Endodermal cell (in vitro differentiated cells): Measurements from ENCODE around the gene PDE5A. TPM values are rescaled to one million over a fixed set of nuclear protein-coding genes. Genes with fewer than 3 reads are reported as not detected.

Experiments used
- DNase-seq: peaks from one replicate; pipeline ENCODE4 v3.0.0-alpha.2; 2017
- H3K27ac ChIP-seq: 2 replicates; pipeline ENCODE4 v1.5.1; 2013; ENCODE audit warnings: mild to moderate bottlenecking, low read depth, low read length, moderate library complexity
- H3K27me3 ChIP-seq: 2 replicates; pipeline ENCODE4 v1.6.1; 2013; ENCODE audit warnings: mild to moderate bottlenecking, low read length, moderate library complexity; ENCODE audit not compliant: insufficient read depth, control insufficient read depth, poor library complexity, severe bottlenecking
- H3K36me3 ChIP-seq: 2 replicates; pipeline ENCODE4 v1.7.0; 2013; ENCODE audit warnings: mild to moderate bottlenecking, low read length, moderate library complexity; ENCODE audit not compliant: control insufficient read depth, insufficient read depth
- H3K4me1 ChIP-seq: one replicate; pipeline ENCODE4 v1.7.0; 2013; ENCODE audit warnings: low read length; ENCODE audit not compliant: control insufficient read depth, insufficient read depth
- H3K4me3 ChIP-seq: 2 replicates; pipeline ENCODE4 v1.5.1; 2013; ENCODE audit warnings: mild to moderate bottlenecking, low read length, moderate library complexity
- H3K9ac ChIP-seq: 2 replicates; pipeline ENCODE4 v1.6.1; 2013; ENCODE audit warnings: mild to moderate bottlenecking, low read length, moderate library complexity; ENCODE audit not compliant: poor library complexity, severe bottlenecking; ENCODE audit errors: extremely low read depth
- H3K9me3 ChIP-seq: 2 replicates; pipeline ENCODE4 v1.6.1; 2013; ENCODE audit warnings: mild to moderate bottlenecking, low read length, moderate library complexity; ENCODE audit not compliant: control insufficient read depth
- H3K27ac Mint-ChIP-seq: 2 replicates; pipeline ENCODE4 v1.8.0; 2020; ENCODE audit warnings: mixed read lengths
- H3K27me3 Mint-ChIP-seq: 2 replicates; pipeline ENCODE4 v1.8.0; 2021; ENCODE audit warnings: mild to moderate bottlenecking, mixed read lengths; ENCODE audit not compliant: insufficient read depth
- H3K36me3 Mint-ChIP-seq: 2 replicates; pipeline ENCODE4 v1.8.0; 2020; ENCODE audit warnings: low read depth, mixed read lengths
- H3K4me1 Mint-ChIP-seq: 2 replicates; pipeline ENCODE4 v1.8.0; 2020; ENCODE audit warnings: mixed read lengths
- H3K4me3 Mint-ChIP-seq: 2 replicates; pipeline ENCODE4 v1.8.0; 2020; ENCODE audit warnings: mild to moderate bottlenecking, moderate library complexity, mixed read lengths
- H3K9me3 Mint-ChIP-seq: 2 replicates; pipeline ENCODE4 v1.8.0; 2020; ENCODE audit warnings: mild to moderate bottlenecking, mixed read lengths
- CTCF ChIP-seq: fragments of 200-600 bp; sonication (generic); conservative IDR thresholded peaks from 2 replicates; pipeline ENCODE4 v1.5.0; 2021; ENCODE audit warnings: antibody characterized with exemption, mild to moderate bottlenecking
- WGBS, 2 experiments: methylation state at CpG; one replicate each; pipeline versions ENCODE4 v1.1.5 to v1.1.7; 2013; ENCODE audit warnings: missing lambda C conversion rate in 2 of 2, mixed read lengths in 1 of 2; ENCODE audit not compliant: insufficient coverage in 1 of 2, insufficient read length in 1 of 2; 5-methylcytosine and 5-hydroxymethylcytosine counted together
- total RNA-seq, 2 donors: library from RNA; stranded (reverse); fragmentation: NEBNext Ultra II Directional in 1 of 2; extraction: Animal tissue kit (Norgen Biotek cat#: 25700) in 1 of 2; gene quantifications; 2 replicates in 1 of 2; 3 replicates in 1 of 2; pipeline ENCODE4 v1.2.1, GENCODE V29; 2021

Gene PDE5A
- total RNA-seq, 2 donors from 2014 or later: 36.3 to 37.8 TPM

GRCh38 chr4:119543779-119544178 is 84.8 kb downstream of the PDE5A start:
- H3K4me3 Mint-ChIP-seq: no peak overlapping the region
- Histone ChIP-seq H3K4me1 (no peaks in the 10 kb centered on the region), H3K36me3 (peaks cover 5% of the 10 kb centered on the region), H3K27me3 (no peaks in the 10 kb centered on the region), H3K4me3 (no peak overlapping the region), H3K9me3 (no peaks in the 10 kb centered on the region), H3K9ac (no peak overlapping the region), H3K27ac (no peak overlapping the region)
- no peaks in the 10 kb centered on the region for H3K27me3 Mint-ChIP-seq
- no peaks in the 10 kb centered on the region for H3K4me1 Mint-ChIP-seq
- peaks cover 25% of the 10 kb centered on the region for H3K36me3 Mint-ChIP-seq
- no peak for TF ChIP-seq CTCF
- no peak overlapping the region for H3K27ac Mint-ChIP-seq
- no peaks in the 10 kb centered on the region for H3K9me3 Mint-ChIP-seq
- 89 to 100% methylated on average over 1 to 4 of the region's 4 CpGs for WGBS, 2 experiments
- DNase-seq: no peak

GRCh38 chr4:119543187-119543586 is 85.4 kb downstream of the PDE5A start:
- peaks cover 27% of the 10 kb centered on the region for H3K36me3 Mint-ChIP-seq
- H3K36me3 ChIP-seq: peaks cover 6% of the 10 kb centered on the region
- H3K27me3 ChIP-seq: no peaks in the 10 kb centered on the region
- no peak overlapping the region for H3K4me3 Mint-ChIP-seq
- H3K27ac ChIP-seq: no peak overlapping the region
- H3K4me1 ChIP-seq: no peaks in the 10 kb centered on the region
- DNase-seq: no peak
- H3K9me3 ChIP-seq: no peaks in the 10 kb centered on the region
- 71% methylated on average over 1 of the region's 1 CpG; no CpG with 5 or more reads in 1 of the 2 experiments for WGBS, 2 experiments
- no peaks in the 10 kb centered on the region for H3K9me3 Mint-ChIP-seq
- H3K4me3 ChIP-seq: no peak overlapping the region
- H3K27me3 Mint-ChIP-seq: no peaks in the 10 kb centered on the region
- H3K9ac ChIP-seq: no peak overlapping the region
- no peak overlapping the region for H3K27ac Mint-ChIP-seq
- TF ChIP-seq CTCF: no peak
- H3K4me1 Mint-ChIP-seq: no peaks in the 10 kb centered on the region

GRCh38 chr4:119540249-119540648 is 88.4 kb downstream of the PDE5A start:
- 83 to 100% methylated on average over 1 of the region's 1 CpG for WGBS, 2 experiments
- H3K27ac Mint-ChIP-seq: no peak overlapping the region
- no peak overlapping the region for H3K9ac ChIP-seq
- DNase-seq: no peak
- no peaks in the 10 kb centered on the region for H3K27me3 ChIP-seq
- no peaks in the 10 kb centered on the region for H3K4me1 ChIP-seq
- H3K9me3 ChIP-seq: peaks cover 4% of the 10 kb centered on the region
- no peak for TF ChIP-seq CTCF
- H3K36me3 Mint-ChIP-seq: peaks cover 42% of the 10 kb centered on the region
- no peak overlapping the region for H3K4me3 ChIP-seq
- H3K36me3 ChIP-seq: peaks cover 13% of the 10 kb centered on the region
- H3K27ac ChIP-seq: no peak overlapping the region
- no peaks in the 10 kb centered on the region for H3K27me3 Mint-ChIP-seq
- no peak overlapping the region for H3K4me3 Mint-ChIP-seq
- peaks cover 10% of the 10 kb centered on the region for H3K9me3 Mint-ChIP-seq
- H3K4me1 Mint-ChIP-seq: peaks cover 11% of the 10 kb centered on the region
